Coronary artery (tissue), 2 donors: ENCODE measurements around the gene PCGF6.
"Not testable (repeated sequence)": the region's sequence is repeated elsewhere in the genome, so short reads cannot be mapped to it uniquely, and the experiment has no call there.

ENCODE experiments used
- DNase-seq: peaks from one replicate; pipeline ENCODE4 v3.0.0-alpha.2; 2017; ENCODE audit warnings: low spot score
- H3K27ac ChIP-seq, 2 donors: fragments of 200-600 bp; sonication (generic); one replicate each; pipeline ENCODE4 v1.5.1; 2016 to 2019
- H3K4me3 ChIP-seq: fragments of 200-600 bp; sonication (generic); 2 replicates; pipeline ENCODE4 v1.5.1; 2016; ENCODE audit warnings: mild to moderate bottlenecking, moderate library complexity
- TF ChIP-seq, protein P1 (sequence below): fragments of 200-600 bp; sonication (generic); IDR thresholded peaks from one replicate; pipeline ENCODE4 v1.5.1; 2019; ENCODE audit warnings: antibody characterized with exemption

PCGF6 gene

DNA sequence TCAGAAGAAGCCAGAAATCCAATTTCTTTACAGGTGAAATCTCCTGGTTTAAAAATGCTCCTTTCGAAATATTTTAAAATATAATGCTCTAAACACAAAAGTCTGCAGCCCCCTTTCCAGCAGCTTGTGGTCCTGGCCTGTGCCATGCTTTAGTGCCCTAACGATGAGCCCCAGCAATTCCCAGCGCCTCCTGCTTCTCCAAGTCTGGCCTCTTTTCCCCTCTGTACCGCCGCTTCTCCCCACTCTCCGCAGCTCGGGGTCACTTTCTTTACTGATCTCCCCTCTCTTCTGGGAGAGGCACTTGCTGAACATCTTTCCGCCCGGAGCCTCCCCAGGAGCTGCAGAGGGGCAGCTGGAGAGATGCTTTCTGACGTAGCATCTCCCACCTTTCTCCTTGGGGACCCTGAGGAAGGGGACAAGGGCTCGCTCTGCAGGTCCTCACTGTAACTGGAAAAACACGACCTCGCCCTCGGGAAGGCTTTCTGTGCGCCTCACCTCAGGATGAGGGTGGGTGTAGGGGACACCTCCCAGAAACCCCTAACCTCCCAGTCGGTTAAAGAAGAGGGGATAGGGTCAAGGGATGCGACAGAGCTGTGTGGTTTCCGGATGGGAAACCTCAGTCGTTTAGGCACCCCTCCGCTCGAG, 74.6 kb downstream of the PCGF6 start:
- TF ChIP-seq, protein P1, sequence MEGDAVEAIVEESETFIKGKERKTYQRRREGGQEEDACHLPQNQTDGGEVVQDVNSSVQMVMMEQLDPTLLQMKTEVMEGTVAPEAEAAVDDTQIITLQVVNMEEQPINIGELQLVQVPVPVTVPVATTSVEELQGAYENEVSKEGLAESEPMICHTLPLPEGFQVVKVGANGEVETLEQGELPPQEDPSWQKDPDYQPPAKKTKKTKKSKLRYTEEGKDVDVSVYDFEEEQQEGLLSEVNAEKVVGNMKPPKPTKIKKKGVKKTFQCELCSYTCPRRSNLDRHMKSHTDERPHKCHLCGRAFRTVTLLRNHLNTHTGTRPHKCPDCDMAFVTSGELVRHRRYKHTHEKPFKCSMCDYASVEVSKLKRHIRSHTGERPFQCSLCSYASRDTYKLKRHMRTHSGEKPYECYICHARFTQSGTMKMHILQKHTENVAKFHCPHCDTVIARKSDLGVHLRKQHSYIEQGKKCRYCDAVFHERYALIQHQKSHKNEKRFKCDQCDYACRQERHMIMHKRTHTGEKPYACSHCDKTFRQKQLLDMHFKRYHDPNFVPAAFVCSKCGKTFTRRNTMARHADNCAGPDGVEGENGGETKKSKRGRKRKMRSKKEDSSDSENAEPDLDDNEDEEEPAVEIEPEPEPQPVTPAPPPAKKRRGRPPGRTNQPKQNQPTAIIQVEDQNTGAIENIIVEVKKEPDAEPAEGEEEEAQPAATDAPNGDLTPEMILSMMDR, result no peak
- no peak for DNase-seq
- H3K4me3 ChIP-seq, result peak overlapping the region; percentile 58
- no peak overlapping the region for H3K27ac ChIP-seq

DNA sequence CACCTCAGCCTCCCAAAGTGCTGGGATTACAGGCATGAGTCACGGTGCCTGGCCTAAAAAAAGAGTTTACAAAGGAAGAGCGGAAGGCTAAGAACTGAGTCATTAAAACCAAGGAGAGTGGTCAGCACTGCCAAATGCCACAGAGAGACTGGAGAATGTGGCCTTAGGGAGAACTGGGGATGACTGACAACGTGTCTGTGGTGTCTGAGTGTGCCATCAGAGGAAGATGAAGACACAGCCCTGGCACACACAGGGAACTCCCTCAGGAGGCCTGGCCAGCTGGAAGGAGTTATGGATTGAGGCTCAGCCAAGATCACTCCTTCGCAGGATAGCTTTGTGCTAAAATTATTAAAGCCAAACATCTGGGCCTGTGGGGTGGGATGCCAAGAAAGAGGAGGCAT, 77.9 kb downstream of the PCGF6 start:
- no peak overlapping the region for H3K27ac ChIP-seq
- no peak overlapping the region for H3K4me3 ChIP-seq
- peak; percentile 76 for DNase-seq
- TF ChIP-seq, protein P1, result no peak

DNA sequence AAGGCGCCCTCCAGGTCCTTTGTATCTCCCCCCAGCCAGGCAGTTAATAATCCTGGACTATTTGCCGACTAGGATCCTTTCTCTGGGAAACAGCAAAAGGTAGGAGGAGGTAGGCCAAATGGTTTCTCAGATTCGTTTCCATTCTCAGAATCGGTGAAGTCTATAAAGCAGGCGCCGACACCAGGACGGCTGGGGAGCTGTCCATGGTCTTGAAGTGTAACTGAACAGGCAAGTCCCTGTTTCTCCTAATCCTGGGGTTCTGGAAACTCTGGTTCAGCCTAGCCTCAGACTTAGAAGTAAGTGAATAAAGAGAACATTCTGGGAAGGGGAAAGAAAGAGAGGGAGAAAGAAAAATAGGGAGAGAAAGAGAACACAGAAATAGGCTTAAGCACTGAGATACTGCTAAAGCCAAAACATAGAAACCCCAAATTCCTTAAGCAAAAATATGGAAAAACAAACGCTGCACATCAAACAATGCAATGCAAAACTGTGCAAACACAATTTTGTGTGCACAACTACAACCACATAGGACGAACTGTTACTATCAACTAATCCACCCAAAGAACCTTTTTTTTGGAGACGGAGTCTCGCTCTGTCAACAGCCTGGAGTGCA, 85.1 kb downstream of the PCGF6 start:
- no peak for DNase-seq
- TF ChIP-seq, protein P1, result no peak
- no peak overlapping the region for H3K27ac ChIP-seq
- H3K4me3 ChIP-seq, result no peak overlapping the region

DNA sequence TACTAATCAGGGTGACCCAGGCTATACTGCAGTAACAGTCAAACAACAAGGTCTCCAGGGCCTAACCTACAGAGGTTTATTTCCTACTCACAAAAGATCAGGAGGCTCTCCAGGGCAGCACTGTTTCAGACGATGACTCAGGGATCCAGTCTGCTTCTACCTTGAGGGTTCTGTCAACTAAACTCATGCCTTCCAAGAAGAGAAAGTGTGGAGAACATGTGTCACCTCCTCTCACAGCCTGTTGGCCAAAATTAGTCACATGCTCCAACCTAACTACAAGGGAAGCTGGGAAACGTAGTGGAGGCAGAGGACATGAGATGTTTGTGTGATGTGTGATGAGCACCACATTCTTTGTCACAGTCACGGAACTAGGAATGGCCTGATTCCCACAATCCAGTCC, 88.7 kb downstream of the PCGF6 start:
- TF ChIP-seq, protein P1, result no peak
- H3K4me3 ChIP-seq, result no peak overlapping the region
- no peak for DNase-seq
- H3K27ac ChIP-seq, result no peak overlapping the region

DNA sequence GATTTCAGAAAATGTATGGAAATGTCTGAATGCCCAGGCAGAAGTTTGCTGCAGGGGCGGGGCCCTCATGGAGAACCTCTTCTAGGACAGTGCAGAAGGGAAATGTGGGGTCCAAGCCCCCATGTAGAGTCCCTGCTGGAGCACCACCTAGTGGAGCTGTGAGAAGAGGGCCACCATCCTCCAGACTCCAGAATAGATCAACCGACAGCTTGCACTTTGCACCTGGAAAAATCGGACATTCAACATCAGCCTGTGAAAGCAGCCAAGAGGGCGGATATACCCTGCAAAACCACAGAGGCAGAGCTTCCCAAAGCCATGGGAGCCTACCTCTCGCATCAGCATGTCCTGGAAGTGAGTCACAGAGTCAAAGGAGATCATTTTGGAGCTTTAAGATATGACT, 91.0 kb downstream of the PCGF6 start:
- TF ChIP-seq, protein P1, result no peak
- Histone ChIP-seq H3K27ac (no peak overlapping the region), H3K4me3 (no peak overlapping the region)
- no peak for DNase-seq

DNA sequence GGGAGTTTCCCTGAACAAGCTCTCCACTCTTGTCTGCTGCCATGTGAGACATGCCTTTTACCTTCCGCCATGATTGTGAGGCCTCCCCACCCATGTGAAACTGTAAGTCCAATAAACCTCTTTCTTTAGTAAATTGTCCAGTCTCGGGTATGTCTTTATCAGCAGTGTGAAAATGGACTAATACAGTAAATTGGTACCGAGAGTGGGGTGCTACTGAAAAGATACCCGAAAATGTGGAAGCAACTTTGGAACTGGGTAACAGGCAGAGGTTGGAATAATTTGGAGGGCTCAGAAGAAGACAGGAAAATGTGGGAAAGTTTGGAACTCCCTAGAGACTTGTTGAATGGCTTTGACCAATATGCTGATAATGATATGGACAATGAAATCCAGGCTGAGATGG, 92.0 kb downstream of the PCGF6 start:
- not testable (repeated sequence) for DNase-seq, H3K27ac ChIP-seq, H3K4me3 ChIP-seq

DNA sequence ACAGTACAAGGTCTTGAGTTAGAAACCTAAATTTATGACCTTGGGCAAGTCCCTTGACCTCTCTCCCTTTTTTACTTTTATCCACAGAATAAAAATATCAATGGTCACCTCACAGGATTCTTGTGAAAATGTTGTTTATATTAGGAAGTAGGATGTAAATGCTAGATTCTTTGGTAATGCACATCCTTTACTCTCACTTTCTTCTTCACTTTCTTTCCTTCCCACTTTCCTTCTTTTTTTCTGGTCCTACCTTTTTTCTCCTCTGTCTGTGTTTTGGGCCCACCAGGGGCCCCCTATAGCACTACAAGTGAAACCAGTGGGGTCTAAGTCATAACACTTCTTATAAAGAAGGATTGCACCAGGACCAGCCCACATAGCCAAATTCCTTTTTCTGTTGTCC, 93.1 kb downstream of the PCGF6 start:
- no peak overlapping the region for H3K27ac ChIP-seq
- TF ChIP-seq, protein P1, result no peak
- no peak overlapping the region for H3K4me3 ChIP-seq
- DNase-seq, result no peak
